HEK293 (cell line): ENCODE measurements around the gene RBM10.

Experiments
- CTCF ChIA-PET: fragments of 350-600 bp; formaldehyde crosslinking; extraction: SDS; loops from one replicate; lab custom pipeline; 2021; ENCODE audit warnings: antibody characterized with exemption; lab: Yijun Ruan, JAX
- POLR2A ChIA-PET: fragments of 300-600 bp; formaldehyde crosslinking; extraction: SDS; loops from one replicate; lab custom pipeline; 2020; ENCODE audit warnings: antibody characterized with exemption, inconsistent platforms; lab: Yijun Ruan, JAX
- H3K27ac ChIP-seq: fragments of 200-500 bp; sonication (Bioruptor generic); 2 replicates; pipeline ENCODE4 v1.5.1; 2014; ENCODE audit warnings: low read depth, low read length, control low read depth, inconsistent platforms; ENCODE audit errors: extremely low read depth
- H3K36me3 ChIP-seq, 2 experiments: fragments of 200-500 bp in 1 of 2; sonication (Bioruptor generic) in 1 of 2; 1 replicate in 1 of 2; 2 replicates in 1 of 2; pipeline ENCODE4 v1.5.1; 2014 to 2017; ENCODE audit warnings: inconsistent platforms in 2 of 2, low read length in 2 of 2; ENCODE audit not compliant: control insufficient read depth in 2 of 2, insufficient read depth in 1 of 2
- H3K4me1 ChIP-seq: fragments of 200-500 bp; sonication (Bioruptor generic); 2 replicates; pipeline ENCODE4 v1.5.1; 2014; ENCODE audit warnings: mild to moderate bottlenecking, low read length, inconsistent platforms; ENCODE audit not compliant: control insufficient read depth, insufficient read depth
- H3K4me3 ChIP-seq: 2 replicates; pipeline ENCODE4 v1.5.1; 2011; ENCODE audit warnings: low read depth, mild to moderate bottlenecking, control low read depth, low read length, moderate library complexity
- H3K9me3 ChIP-seq: fragments of 200-500 bp; sonication (Bioruptor generic); 2 replicates; pipeline ENCODE4 v1.5.1; 2014; ENCODE audit warnings: low read depth, low read length, inconsistent platforms; ENCODE audit not compliant: control insufficient read depth, insufficient read depth
- BCL11B ChIP-seq: fragments of 450-650 bp; formaldehyde crosslinking; IDR thresholded peaks from 2 replicates; pipeline ENCODE4 v1.5.1; 2016; ENCODE audit warnings: low read depth, missing biosample characterization, missing genetic modification characterization
- GLIS1 ChIP-seq: fragments of 450-650 bp; formaldehyde crosslinking; IDR thresholded peaks from 2 replicates; pipeline ENCODE4 v1.5.1; 2016; ENCODE audit warnings: missing biosample characterization, missing genetic modification characterization
- KLF16 ChIP-seq: fragments of 450-650 bp; formaldehyde crosslinking; IDR thresholded peaks from 2 replicates; pipeline ENCODE4 v1.5.1; 2017; ENCODE audit warnings: missing biosample characterization, missing genetic modification characterization
- OVOL3 ChIP-seq: fragments of 450-650 bp; formaldehyde crosslinking; IDR thresholded peaks from 2 replicates; pipeline ENCODE4 v1.5.1; 2016; ENCODE audit warnings: missing biosample characterization, missing genetic modification characterization
- SETDB1 ChIP-seq: IDR thresholded peaks from one replicate; pipeline ENCODE4 v1.6.1; 2017; ENCODE audit warnings: mild to moderate bottlenecking, low read length, moderate library complexity, mixed read lengths; ENCODE audit not compliant: insufficient read length
- TCF7L2 ChIP-seq: IDR thresholded peaks from 2 replicates; pipeline ENCODE4 v1.6.1; 2011; ENCODE audit warnings: low read depth, mild to moderate bottlenecking, inconsistent platforms, low read length, moderate library complexity, borderline replicate concordance
- YY1 ChIP-seq: fragments of 450-650 bp; formaldehyde crosslinking; IDR thresholded peaks from 2 replicates; pipeline ENCODE4 v1.5.1; 2018; ENCODE audit warnings: missing biosample characterization, missing genetic modification characterization
- ZFP37 ChIP-seq: fragments of 450-650 bp; formaldehyde crosslinking; IDR thresholded peaks from 2 replicates; pipeline ENCODE4 v1.5.1; 2016; ENCODE audit warnings: missing biosample characterization, missing genetic modification characterization
- ZFP41 ChIP-seq: fragments of 450-650 bp; formaldehyde crosslinking; IDR thresholded peaks from 2 replicates; pipeline ENCODE4 v1.5.1; 2016; ENCODE audit warnings: missing biosample characterization, missing genetic modification characterization, borderline replicate concordance
- ZNF16 ChIP-seq: fragments of 450-650 bp; formaldehyde crosslinking; IDR thresholded peaks from 2 replicates; pipeline ENCODE4 v1.5.1; 2016; ENCODE audit warnings: low read depth, missing biosample characterization, missing genetic modification characterization
- ZNF214 ChIP-seq: fragments of 450-650 bp; formaldehyde crosslinking; IDR thresholded peaks from 2 replicates; pipeline ENCODE4 v1.5.1; 2017; ENCODE audit warnings: missing biosample characterization, mild to moderate bottlenecking, missing genetic modification characterization, borderline replicate concordance
- ZNF391 ChIP-seq: fragments of 450-650 bp; formaldehyde crosslinking; IDR thresholded peaks from 2 replicates; pipeline ENCODE4 v1.5.1; 2016; ENCODE audit warnings: low read depth, missing biosample characterization, missing genetic modification characterization, borderline replicate concordance
- ZNF510 ChIP-seq: fragments of 450-650 bp; formaldehyde crosslinking; IDR thresholded peaks from 2 replicates; pipeline ENCODE4 v1.5.1; 2018; ENCODE audit warnings: mild to moderate bottlenecking, missing genetic modification characterization, missing biosample characterization; ENCODE audit not compliant: insufficient replicate concordance
- ZNF548 ChIP-seq: fragments of 450-650 bp; formaldehyde crosslinking; IDR thresholded peaks from 2 replicates; pipeline ENCODE4 v1.5.1; 2016; ENCODE audit warnings: missing biosample characterization, missing genetic modification characterization
- ZNF560 ChIP-seq: fragments of 450-650 bp; formaldehyde crosslinking; IDR thresholded peaks from 2 replicates; pipeline ENCODE4 v1.5.1; 2017; ENCODE audit warnings: missing biosample characterization, missing genetic modification characterization, borderline replicate concordance
- ZNF777 ChIP-seq: fragments of 450-650 bp; formaldehyde crosslinking; IDR thresholded peaks from 2 replicates; pipeline ENCODE4 v1.5.1; 2017; ENCODE audit warnings: missing biosample characterization, missing genetic modification characterization, borderline replicate concordance
- TF ChIP-seq, protein P1 (sequence below): fragments of 450-650 bp; formaldehyde crosslinking; IDR thresholded peaks from 2 replicates; pipeline ENCODE4 v1.5.1; 2016; ENCODE audit warnings: missing biosample characterization, missing genetic modification characterization
- TF ChIP-seq, protein P2 (sequence below): fragments of 450-650 bp; formaldehyde crosslinking; IDR thresholded peaks from 2 replicates; pipeline ENCODE4 v1.5.1; 2016; ENCODE audit warnings: missing biosample characterization, missing genetic modification characterization
- TF ChIP-seq, protein P3 (sequence below): fragments of 450-650 bp; formaldehyde crosslinking; IDR thresholded peaks from 2 replicates; pipeline ENCODE4 v1.5.1; 2016; ENCODE audit warnings: missing biosample characterization, missing genetic modification characterization
- TF ChIP-seq, protein P4 (sequence below): fragments of 450-650 bp; formaldehyde crosslinking; IDR thresholded peaks from 2 replicates; pipeline ENCODE4 v1.5.1; 2016; ENCODE audit warnings: missing biosample characterization, missing genetic modification characterization, borderline replicate concordance
- TF ChIP-seq, protein P5 (sequence below): fragments of 450-650 bp; formaldehyde crosslinking; IDR thresholded peaks from 2 replicates; pipeline ENCODE4 v1.5.1; 2017; ENCODE audit warnings: missing biosample characterization, missing genetic modification characterization

Gene RBM10

DNA sequence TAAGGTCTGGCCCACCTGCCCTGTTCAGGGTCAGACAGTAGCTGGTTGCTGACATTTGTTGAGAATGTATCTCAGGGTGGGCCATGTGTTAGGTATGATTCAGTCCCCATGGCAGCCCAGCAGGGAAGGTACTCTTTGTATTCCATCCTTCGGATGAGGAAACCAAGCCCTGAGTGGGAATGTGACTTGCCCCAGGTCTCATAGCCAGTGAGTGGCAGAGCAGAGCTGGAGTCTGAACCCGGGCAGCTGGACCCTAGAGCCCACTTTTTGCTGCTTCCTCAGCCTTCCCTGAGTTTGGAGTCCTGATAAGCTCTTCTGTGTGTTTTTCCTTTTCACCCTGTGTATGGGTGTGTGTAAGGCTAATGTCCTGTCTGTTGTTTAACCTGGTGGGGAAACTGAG, 27.0 kb downstream of the RBM10 start (continued):
- TF ChIP-seq, protein P1, sequence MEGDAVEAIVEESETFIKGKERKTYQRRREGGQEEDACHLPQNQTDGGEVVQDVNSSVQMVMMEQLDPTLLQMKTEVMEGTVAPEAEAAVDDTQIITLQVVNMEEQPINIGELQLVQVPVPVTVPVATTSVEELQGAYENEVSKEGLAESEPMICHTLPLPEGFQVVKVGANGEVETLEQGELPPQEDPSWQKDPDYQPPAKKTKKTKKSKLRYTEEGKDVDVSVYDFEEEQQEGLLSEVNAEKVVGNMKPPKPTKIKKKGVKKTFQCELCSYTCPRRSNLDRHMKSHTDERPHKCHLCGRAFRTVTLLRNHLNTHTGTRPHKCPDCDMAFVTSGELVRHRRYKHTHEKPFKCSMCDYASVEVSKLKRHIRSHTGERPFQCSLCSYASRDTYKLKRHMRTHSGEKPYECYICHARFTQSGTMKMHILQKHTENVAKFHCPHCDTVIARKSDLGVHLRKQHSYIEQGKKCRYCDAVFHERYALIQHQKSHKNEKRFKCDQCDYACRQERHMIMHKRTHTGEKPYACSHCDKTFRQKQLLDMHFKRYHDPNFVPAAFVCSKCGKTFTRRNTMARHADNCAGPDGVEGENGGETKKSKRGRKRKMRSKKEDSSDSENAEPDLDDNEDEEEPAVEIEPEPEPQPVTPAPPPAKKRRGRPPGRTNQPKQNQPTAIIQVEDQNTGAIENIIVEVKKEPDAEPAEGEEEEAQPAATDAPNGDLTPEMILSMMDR (tag by site-specific recombination), result no peak
- TF ChIP-seq, protein P2, sequence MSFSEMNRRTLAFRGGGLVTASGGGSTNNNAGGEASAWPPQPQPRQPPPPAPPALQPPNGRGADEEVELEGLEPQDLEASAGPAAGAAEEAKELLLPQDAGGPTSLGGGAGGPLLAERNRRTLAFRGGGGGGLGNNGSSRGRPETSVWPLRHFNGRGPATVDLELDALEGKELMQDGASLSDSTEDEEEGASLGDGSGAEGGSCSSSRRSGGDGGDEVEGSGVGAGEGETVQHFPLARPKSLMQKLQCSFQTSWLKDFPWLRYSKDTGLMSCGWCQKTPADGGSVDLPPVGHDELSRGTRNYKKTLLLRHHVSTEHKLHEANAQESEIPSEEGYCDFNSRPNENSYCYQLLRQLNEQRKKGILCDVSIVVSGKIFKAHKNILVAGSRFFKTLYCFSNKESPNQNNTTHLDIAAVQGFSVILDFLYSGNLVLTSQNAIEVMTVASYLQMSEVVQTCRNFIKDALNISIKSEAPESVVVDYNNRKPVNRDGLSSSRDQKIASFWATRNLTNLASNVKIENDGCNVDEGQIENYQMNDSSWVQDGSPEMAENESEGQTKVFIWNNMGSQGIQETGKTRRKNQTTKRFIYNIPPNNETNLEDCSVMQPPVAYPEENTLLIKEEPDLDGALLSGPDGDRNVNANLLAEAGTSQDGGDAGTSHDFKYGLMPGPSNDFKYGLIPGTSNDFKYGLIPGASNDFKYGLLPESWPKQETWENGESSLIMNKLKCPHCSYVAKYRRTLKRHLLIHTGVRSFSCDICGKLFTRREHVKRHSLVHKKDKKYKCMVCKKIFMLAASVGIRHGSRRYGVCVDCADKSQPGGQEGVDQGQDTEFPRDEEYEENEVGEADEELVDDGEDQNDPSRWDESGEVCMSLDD (tag by site-specific recombination), result no peak
- no peak for TF ChIP-seq SETDB1
- no peak for TF ChIP-seq OVOL3 (tag by site-specific recombination)
- TF ChIP-seq TCF7L2, result no peak
- TF ChIP-seq, protein P3, sequence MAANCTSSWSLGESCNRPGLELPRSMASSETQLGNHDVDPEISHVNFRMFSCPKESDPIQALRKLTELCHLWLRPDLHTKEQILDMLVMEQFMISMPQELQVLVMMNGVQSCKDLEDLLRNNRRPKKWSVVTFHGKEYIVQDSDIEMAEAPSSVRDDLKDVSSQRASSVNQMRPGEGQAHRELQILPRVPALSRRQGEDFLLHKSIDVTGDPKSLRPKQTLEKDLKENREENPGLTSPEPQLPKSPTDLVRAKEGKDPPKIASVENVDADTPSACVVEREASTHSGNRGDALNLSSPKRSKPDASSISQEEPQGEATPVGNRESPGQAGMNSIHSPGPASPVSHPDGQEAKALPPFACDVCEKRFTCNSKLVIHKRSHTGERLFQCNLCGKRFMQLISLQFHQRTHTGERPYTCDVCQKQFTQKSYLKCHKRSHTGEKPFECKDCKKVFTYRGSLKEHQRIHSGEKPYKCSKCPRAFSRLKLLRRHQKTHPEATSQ, result no peak
- TF ChIP-seq ZNF16 (tag by site-specific recombination), result no peak
- TF ChIP-seq, protein P4, sequence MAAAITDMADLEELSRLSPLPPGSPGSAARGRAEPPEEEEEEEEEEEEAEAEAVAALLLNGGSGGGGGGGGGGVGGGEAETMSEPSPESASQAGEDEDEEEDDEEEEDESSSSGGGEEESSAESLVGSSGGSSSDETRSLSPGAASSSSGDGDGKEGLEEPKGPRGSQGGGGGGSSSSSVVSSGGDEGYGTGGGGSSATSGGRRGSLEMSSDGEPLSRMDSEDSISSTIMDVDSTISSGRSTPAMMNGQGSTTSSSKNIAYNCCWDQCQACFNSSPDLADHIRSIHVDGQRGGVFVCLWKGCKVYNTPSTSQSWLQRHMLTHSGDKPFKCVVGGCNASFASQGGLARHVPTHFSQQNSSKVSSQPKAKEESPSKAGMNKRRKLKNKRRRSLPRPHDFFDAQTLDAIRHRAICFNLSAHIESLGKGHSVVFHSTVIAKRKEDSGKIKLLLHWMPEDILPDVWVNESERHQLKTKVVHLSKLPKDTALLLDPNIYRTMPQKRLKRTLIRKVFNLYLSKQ (tag by site-specific recombination), result no peak
- TF ChIP-seq ZNF391, result no peak
- TF ChIP-seq ZNF548, result no peak
- no peak for TF ChIP-seq BCL11B (tag by site-specific recombination)
- TF ChIP-seq GLIS1 (tag by site-specific recombination), result no peak

DNA sequence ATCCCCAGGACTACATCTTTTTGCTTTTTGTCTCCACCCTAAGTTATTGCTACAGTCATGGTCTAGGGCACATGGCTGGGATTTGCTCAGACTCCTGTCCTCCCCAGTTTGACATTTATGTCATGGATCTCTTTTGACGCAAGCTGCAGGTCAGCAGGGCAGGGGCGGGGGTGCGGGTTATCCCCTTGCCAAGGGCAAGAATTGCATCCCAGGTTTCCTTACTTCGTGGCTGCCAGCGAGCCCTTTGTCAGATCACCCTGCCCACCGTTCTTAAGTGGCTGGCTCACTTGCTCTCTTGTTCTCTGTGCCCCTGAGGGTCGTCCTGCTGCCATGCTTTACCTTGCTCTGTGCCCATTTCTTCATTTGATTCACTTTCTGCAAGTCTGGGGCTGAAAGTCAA, 27.5 kb downstream of the RBM10 start:
- CTCF ChIA-PET, result no interaction called here
- peaks cover 6 to 91% of the 10 kb centered on the region in 2 experiments; a peak in 2 of 3 replicates for H3K36me3 ChIP-seq
- POLR2A ChIA-PET, result no interaction called here
- no peak overlapping the region for H3K27ac ChIP-seq
- H3K9me3 ChIP-seq, result no peaks in the 10 kb centered on the region
- no peaks in the 10 kb centered on the region for H3K4me1 ChIP-seq
- no peak overlapping the region for H3K4me3 ChIP-seq
- TF ChIP-seq ZNF510 (tag by site-specific recombination) (no peak), KLF16 (tag by site-specific recombination) (no peak), TCF7L2 (no peak), ZNF777 (tag by site-specific recombination) (no peak), ZFP37 (tag by site-specific recombination) (no peak), ZNF560 (tag by site-specific recombination) (no peak), YY1 (tag by site-specific recombination) (no peak), ZNF214 (tag by site-specific recombination) (no peak), ZFP41 (tag by site-specific recombination) (no peak)
- TF ChIP-seq, protein P5, sequence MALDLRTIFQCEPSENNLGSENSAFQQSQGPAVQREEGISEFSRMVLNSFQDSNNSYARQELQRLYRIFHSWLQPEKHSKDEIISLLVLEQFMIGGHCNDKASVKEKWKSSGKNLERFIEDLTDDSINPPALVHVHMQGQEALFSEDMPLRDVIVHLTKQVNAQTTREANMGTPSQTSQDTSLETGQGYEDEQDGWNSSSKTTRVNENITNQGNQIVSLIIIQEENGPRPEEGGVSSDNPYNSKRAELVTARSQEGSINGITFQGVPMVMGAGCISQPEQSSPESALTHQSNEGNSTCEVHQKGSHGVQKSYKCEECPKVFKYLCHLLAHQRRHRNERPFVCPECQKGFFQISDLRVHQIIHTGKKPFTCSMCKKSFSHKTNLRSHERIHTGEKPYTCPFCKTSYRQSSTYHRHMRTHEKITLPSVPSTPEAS (tag by site-specific recombination), result no peak
